Loucy (cell line): Measurements from ENCODE around the gene STRBP.

Source experiments
- CTCF ChIP-seq: fragments of 200-600 bp; sonication (generic); conservative IDR thresholded peaks from 2 replicates; pipeline ENCODE4 v1.5.1; 2014; ENCODE audit warnings: mild to moderate bottlenecking, antibody characterized with exemption, low read length
- EZH2phosphoT487 ChIP-seq: fragments of 200-600 bp; IDR thresholded peaks from 2 replicates; pipeline ENCODE4 v1.6.1; 2018; ENCODE audit warnings: antibody characterized with exemption, mild to moderate bottlenecking, moderate library complexity, borderline replicate concordance

GRCh38 chr9:123176949-123177348 lies 91.4 kb downstream of the STRBP start:
- TF ChIP-seq CTCF (no peak), EZH2phosphoT487 (no peak)
